Pons (tissue), 1 donor: Measurements from ENCODE around the gene PSMB9.

Source experiments
- DNase-seq: peaks from one replicate; pipeline ENCODE4 v3.0.0-alpha.2; 2016; ENCODE audit warnings: low spot score

The PSMB9 gene

GRCh38 chr6:32905078-32905477 is 51.1 kb downstream of the PSMB9 start:
- DNase-seq, result no peak

- DNase-seq, result no peak
Observed at GRCh38 chr6:32906539-32906938, 52.5 kb downstream of the PSMB9 start.

- DNase-seq, result no peak
Observed at GRCh38 chr6:32908897-32909296, 54.9 kb downstream of the PSMB9 start.
